Endothelial cell of umbilical vein (primary cell): ENCODE data around the gene PEX10.

Experiments used
- CTCF ChIP-seq, 2 donors: IDR thresholded peaks; 1 replicate in 1 of 2; 2 replicates in 1 of 2; pipeline ENCODE4 v1.5.1; 2011; ENCODE audit warnings: low read length in 2 of 2, mild to moderate bottlenecking in 2 of 2, moderate library complexity in 2 of 2, control low read depth in 1 of 2, inconsistent platforms in 1 of 2, low read depth in 1 of 2; ENCODE audit not compliant: insufficient read depth in 1 of 2; ENCODE audit errors: extremely low read depth in 1 of 2
- EZH2 ChIP-seq: IDR thresholded peaks from 2 replicates; pipeline ENCODE4 v1.6.1; 2012; ENCODE audit warnings: borderline replicate concordance, low read depth, mild to moderate bottlenecking, moderate library complexity, low read length, inconsistent platforms; ENCODE audit not compliant: severe bottlenecking
- FOS ChIP-seq: IDR thresholded peaks from 2 replicates; pipeline ENCODE4 v1.6.1; 2011; ENCODE audit warnings: mild to moderate bottlenecking, low read length, moderate library complexity, borderline replicate concordance; ENCODE audit not compliant: insufficient read depth
- GATA2 ChIP-seq: IDR thresholded peaks from 2 replicates; pipeline ENCODE4 v1.7.0; 2011; ENCODE audit warnings: low read depth, mild to moderate bottlenecking, moderate library complexity, mixed read lengths, low read length; ENCODE audit not compliant: insufficient read length, insufficient read depth
- JUN ChIP-seq: IDR thresholded peaks from 2 replicates; pipeline ENCODE4 v1.6.1; 2011; ENCODE audit warnings: borderline replicate concordance, low read depth; ENCODE audit not compliant: insufficient read length, insufficient read depth
- MAX ChIP-seq: IDR thresholded peaks from 2 replicates; pipeline ENCODE4 v1.6.1; 2011; ENCODE audit not compliant: insufficient read depth, insufficient read length
- MYC ChIP-seq: IDR thresholded peaks from one replicate; pipeline ENCODE4 v1.6.1; 2011; ENCODE audit warnings: mild to moderate bottlenecking, low read depth, low read length
- POLR2A ChIP-seq: IDR thresholded peaks from 2 replicates; pipeline ENCODE4 v1.6.1; 2012; ENCODE audit warnings: low read depth, mild to moderate bottlenecking, control low read depth, low read length
- POLR2AphosphoS5 ChIP-seq: IDR thresholded peaks from 2 replicates; pipeline ENCODE4 v1.6.1; 2012; ENCODE audit warnings: low read depth, mild to moderate bottlenecking, control low read depth, low read length, moderate library complexity; ENCODE audit not compliant: insufficient read depth

- TF ChIP-seq CTCF (IDR thresholded peaks at IDR 0.05; ENCODE audit: extremely low read depth in 1 of 2, insufficient read depth in 1 of 2, low read depth in 1 of 2, low read length in 2 of 2) (no peak), POLR2A (no peak), EZH2 (no peak), POLR2AphosphoS5 (no peak), FOS (no peak), MAX (no peak), GATA2 (no peak), MYC (no peak), JUN (no peak)
Measured at GRCh38 chr1:2442661-2443060, 30.3 kb upstream of the PEX10 start.
